CD4-positive, alpha-beta T cell treated with Interleukin-10 for 1 hour (primary cell): Measurements from ENCODE around the gene AFF2.

Experiments
- DNase-seq: peaks from one replicate; pipeline ENCODE4 v3.0.0-alpha.2; 2020

Gene AFF2

DNA sequence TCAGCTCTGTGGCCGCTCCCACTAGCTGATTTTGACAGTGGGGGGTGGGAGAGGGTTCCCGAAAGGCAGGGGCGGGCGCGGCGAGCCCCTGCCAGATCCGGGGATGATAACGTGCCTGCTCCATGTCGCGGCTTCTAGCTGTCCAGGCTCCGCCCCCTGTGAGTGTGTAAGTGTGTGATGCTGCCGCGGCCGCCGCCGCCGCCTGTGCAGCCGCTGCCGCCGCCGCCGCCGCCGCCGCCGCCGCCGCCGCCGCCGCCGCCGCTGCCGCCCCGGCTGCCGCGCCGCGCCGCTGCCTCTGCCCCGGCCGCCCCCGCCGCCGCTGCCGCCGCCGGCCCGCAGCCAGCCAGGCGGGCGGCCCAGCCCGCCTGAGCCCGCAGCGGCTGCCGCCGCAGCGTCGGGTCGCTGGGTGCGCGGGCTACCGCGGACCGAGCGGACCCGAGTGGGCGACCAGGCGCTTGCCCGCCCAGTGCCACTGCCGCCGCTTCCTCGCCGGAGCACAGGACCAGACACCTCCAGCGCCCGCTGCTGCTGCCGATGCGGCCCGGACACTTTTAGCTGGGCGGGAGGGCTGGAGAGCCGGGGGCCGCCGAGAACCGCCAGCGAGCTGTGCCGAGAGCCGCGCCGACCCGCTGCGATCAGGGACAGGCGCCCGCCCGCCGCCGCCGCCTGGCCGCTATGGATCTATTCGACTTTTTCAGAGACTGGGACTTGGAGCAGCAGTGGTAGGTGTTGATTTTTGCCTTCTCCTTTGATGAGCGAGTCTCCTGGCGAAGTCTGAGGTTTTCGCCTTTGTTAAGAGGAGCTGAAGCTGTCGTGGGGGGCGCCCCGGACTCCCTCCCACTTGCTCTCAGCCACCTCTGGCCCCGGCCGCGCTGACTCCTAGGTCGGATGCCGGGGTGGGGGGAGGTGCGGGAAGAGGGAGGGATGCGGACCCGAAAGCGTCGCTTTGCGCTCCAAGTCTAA lies at the start of gene AFF2:
Gene AFF2, plus strand, starts transcription at position 195 of the 963 bp plus-strand sequence. Its CDS starts 481 bp downstream, at position 676.
- peak; percentile 44 for DNase-seq

DNA sequence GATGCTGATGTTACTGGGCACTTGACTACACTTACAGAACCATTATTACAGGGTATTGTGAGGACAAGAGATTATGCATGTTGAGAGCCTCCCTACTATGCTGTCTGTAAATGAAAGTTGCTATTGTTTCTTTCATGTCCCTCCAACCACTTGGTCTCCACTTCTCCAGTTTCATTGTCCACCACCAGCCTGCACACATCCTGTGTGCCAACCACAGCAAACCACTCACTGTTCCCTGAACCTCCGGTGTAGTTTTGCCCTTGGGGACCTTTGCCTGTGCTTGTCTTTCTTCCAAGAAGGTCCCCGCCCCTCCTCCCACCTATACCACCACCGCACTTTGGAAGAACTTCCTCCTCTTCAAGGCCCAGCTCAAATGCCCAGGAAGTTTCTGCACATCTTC lies 43.1 kb upstream of the AFF2 start:
- DNase-seq: no peak

DNA sequence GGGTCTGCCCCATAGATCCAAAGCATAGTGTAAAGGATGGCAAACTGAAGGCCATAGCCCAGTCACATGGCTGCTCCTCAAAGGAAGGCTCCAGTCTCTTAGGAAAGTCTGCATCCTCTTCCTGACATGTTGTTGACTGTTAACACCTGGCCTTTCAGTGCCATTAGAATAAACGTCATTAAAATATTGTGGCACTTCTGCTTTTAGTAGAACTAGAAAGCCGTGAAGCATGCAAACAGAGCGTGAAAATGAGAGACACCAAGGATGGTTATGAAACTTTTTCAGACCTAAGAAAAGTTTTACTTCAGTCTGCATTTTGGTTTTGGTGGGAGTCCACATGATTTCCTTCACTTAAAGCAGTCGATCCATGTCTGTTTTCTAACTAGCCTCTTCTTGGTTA lies 41.1 kb upstream of the AFF2 start:
- DNase-seq: no peak

DNA sequence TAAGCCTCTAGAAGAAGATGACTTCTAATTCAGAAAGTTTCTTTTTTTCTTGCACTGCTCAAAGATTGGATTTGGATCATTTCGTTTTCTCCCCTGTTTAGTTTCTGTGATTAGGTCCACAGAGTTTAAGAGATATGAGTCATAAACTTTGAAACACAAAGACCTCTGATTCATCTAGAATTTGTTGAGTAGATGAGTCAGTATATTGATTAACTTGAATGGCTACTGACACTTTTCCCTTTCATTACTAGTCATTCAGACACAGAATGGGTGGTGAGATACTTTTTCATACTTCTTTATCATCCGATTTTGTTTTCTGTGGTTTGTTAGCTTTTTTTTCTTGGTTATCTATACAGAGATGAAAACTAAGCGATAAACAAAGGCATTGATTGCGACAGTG lies 34.1 kb upstream of the AFF2 start:
- DNase-seq: no peak

- DNase-seq: no peak
Observed at GRCh38 chrX:148470324-148470723, 30.1 kb upstream of the AFF2 start.

GRCh38 chrX:148474030-148474429 lies 26.4 kb upstream of the AFF2 start:
- no peak for DNase-seq

GRCh38 chrX:148492057-148492456 lies 8.4 kb upstream of the AFF2 start:
- DNase-seq: no peak

DNA sequence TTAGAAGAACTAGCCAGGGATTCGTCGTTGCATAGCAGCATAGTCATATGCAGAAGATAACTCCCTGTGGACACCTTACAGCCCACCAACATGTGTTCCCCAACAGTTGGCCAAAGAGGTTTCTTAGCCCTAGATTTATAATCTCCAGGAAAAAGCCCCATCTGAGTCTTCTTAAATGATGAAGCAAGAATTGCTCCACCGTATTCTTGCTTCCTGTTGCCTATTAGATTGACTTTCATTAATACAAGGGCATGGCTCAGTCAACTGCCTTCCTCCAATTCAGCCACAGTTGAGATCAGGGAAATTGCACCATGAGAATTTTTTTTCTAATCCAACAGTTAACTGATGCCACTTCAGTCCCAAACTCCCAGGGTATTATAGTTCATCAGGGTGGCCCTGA lies 5.2 kb upstream of the AFF2 start:
- DNase-seq: no peak

DNA sequence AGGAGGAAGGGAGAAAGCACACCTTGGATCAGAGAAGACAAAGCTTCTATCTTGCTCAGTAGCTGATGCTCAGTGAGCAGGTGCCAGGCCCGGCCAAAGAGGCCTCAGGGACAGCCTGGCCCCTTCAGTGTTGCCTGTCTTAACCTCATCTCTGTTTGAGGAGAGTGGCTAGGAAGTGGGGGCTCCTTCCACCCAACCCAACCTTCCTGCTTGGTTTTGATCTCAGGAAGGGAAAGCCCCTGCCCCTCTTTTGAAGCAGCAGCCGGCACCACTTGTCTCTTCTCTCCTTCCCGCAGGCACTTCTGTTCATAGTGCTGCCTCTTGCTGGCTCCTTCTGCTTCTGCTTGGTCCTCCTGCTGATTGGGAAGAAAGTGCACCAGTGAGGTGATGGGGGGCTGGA lies 2.4 kb upstream of the AFF2 start:
- DNase-seq: no peak

- no peak for DNase-seq
Observed at GRCh38 chrX:148499638-148500422, 587 bp upstream of the AFF2 start.

DNA sequence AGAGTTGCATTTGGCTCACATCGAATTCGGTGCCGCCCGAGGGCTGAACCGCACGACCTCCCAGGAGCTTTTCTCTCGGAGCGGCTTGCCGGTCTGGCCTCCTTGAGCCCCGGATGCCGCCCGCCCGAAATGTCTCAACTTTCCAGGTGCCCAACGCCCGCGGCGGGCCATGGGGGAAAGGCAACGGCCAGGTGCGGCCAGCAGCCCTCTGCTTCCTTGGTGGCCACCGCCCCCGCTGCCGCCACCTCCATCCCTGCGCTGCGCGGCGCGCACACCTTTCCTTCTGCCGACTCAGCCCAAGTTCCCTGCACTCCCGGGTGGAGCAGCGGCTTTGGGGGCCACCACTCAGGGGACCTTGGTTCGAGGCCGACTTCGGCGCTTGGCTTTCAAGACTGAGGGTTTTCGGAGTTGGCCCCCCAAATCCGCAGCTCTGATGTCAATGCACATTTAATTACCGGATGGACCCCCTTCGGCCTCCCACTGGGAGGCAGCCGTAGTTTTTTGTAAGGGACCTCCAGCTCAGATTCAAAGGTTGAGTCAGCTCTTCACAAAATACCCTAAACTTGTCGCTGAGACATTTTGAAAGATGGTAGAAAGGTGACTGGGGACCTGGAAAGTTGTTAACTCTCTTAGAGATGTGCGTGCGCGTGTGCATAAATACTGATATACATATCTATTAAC lies 1.1 kb downstream of the AFF2 start:
- DNase-seq: peak; percentile 0

DNA sequence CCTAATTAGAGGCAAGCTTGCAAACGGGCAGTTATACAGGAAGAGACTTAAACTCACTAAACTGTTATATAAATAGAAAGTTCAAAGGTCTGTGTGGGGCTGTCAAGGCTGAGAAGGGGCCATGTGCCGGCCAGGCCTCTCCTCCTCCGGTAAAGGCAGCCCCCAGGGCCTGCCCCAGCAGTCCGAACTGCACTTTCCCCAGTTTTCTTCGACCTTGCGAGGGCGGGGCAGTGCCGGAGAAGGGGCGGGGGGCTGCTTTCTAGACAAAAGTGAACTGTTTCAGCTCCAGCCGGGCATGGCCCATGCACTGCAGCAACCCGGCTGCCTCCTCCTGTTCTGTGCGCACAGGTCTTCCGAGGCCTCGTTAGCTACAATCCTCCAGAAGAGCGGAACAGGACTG lies 4.1 kb downstream of the AFF2 start:
- no peak for DNase-seq

GRCh38 chrX:148507418-148507817 lies 7.0 kb downstream of the AFF2 start:
- no peak for DNase-seq

DNA sequence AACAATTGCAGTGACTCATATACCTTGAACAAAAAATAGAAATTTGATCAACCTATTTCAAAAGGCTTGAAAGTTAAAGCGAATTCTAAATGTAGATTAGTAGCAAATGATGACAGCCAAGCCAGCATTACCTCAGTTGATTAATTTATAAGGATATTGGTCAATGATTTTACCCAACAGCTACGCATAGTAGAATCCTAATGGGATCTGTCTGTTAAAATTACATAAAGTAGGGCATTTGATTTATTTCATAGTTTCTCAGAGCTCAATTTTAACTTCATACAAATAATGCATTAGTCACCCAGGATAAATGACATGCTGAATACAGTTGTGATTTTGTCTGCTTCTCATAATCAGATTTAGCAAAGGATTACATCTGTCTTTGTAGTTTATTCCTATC lies 12.0 kb downstream of the AFF2 start:
- no peak for DNase-seq

DNA sequence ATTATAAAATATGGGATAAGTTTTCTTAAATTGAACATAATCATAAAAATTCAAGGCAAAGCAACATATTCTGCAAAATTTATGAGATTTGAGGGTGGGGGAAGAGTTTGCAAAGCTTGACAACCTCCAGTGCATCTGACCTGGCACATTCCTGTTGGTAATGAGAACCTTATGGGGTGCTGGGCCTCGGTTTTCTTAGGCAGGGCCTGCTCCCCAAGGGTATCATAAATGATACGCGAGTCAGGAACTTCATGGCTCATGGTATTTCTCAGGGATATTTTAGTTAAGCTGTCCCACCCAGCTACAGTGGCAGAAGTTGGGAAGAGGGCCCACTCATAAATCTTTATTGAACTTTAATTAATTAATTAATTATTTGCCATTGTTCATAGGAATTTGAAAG lies 13.2 kb downstream of the AFF2 start:
- DNase-seq: no peak

GRCh38 chrX:148517176-148517575 lies 16.8 kb downstream of the AFF2 start:
- no peak for DNase-seq

GRCh38 chrX:148522006-148522405 lies 21.6 kb downstream of the AFF2 start:
- no peak for DNase-seq

DNA sequence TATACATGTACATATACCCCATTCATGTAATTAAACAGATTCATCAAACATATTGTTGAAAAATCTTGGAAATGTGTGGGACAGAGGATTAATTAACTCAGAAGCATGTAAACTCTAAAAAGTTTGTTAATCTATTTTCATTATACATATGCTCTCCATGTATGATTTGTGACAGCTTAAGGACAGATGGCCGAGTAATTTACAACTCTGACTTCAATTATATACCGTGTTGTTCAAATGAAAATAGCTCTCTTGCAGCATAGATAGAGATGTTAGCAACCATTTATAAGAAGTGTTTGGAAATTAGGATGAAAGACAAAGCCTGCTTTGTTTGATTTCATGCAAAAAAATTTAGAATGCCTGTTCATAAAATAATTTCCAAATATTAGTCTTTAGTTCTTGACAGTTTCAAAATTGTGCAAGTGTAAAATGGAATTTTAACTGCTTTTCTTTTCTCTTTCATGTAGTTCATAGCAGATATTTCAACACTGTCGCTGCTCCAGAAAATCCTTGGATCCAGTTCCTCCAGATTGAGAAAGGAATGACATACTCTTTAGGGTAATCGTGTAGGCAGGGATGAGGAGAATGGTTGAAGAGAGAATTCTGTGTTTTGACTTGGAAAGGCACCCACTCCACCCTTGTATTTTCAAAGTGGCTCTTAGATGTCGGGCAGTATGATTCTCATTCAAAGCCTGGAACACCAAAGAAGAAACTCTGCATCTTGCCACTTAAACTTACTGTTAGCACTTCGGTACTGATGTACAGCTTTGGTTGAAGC lies 23.1 kb downstream of the AFF2 start:
- no peak for DNase-seq

- peak; percentile 18 for DNase-seq
Observed at GRCh38 chrX:148530464-148531077, 30.2 kb downstream of the AFF2 start.

DNA sequence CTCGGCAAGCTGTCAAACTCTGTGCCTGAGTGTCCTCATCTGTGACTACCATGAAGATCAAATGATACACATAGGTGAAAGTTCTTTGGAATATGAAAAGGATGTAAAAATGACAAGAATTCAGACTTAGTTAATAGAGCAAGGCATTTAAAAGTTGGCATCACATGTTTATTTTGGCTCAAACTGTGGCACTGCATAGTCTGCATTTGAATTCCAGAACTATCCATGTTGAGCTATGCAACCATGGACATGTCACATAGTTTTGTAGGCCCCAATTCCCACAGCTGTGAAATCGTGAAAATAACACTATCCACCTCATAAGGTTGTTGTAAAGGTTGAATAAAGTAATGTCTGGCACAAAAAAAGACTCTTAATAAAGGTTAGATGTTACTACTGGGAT lies 33.9 kb downstream of the AFF2 start:
- no peak for DNase-seq

DNA sequence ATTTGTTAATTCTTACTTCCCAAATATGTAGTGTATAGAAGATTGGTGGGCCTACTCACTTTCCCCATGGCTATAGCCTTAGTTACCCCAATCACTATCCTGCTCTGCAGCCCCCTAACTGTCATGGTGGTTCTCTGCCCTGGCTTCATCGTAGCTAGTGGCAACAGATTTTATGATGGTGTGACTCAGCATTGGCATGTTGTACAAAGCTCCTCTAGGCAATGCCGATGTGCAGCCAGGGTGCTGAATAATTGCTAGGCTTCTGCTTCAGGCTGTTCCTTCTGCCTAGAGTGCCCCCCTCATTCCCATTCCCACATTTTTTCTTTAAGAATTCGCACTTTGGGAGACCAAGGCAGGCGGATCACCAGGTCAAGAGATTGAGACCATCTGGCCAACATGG lies 35.2 kb downstream of the AFF2 start:
- no peak for DNase-seq

DNA sequence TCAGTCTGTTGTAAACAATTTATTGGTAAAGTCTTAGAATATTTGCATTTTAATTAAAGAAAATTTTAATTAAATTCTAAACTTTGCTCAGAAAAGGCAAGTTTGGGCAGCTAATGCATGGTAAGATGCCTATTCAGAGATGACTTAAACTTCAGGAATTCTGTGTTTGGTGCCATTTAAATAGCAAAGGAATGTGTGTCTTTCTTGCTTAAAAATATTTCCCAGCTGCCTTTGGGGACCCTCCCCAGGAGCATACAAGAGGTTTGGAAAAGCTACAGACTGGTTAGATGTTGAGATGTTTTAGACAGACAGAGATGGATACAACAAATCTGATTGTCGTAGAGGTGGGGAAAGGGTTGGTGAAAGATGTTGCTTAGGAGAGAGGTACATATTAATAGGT lies 36.5 kb downstream of the AFF2 start:
- DNase-seq: no peak
